PC-9 (cell line): Measurements from ENCODE around the gene ASTN2. TPM values are rescaled to one million over a fixed set of nuclear protein-coding genes. Genes with fewer than 3 reads are reported as not detected.

Source experiments
- BruUV-seq: library from RNA; stranded (reverse); fragments of 400-500 nt; replicated peaks from 2 replicates; lab custom pipeline; 2021; lab: Mats Ljungman, UMichigan
- CTCF ChIA-PET: fragments of 300-600 bp; sonication (Branson Sonifier 250); formaldehyde crosslinking; loops from one replicate; lab custom pipeline; 2022; ENCODE audit warnings: antibody characterized with exemption; lab: Charles Lee
- POLR2A ChIA-PET: fragments of 300-600 bp; sonication (Branson Sonifier 250); formaldehyde crosslinking; loops from one replicate; lab custom pipeline; 2022; ENCODE audit warnings: antibody characterized with exemption; ENCODE audit not compliant: unreplicated experiment; lab: Charles Lee
- DNase-seq, 2 experiments: peaks; one replicate each; pipeline versions ENCODE4 v3.0.0 to v3.0.0-alpha.2; 2015 to 2022; ENCODE audit warnings: mixed read lengths in 1 of 2
- H2AFZ ChIP-seq: fragments of 200-600 bp; sonication (generic); 2 replicates; pipeline ENCODE4 v1.8.1; 2017; ENCODE audit warnings: antibody characterized with exemption
- H3F3A ChIP-seq: fragments of 200-600 bp; sonication (generic); 2 replicates; pipeline ENCODE4 v1.8.1; 2017; ENCODE audit warnings: antibody characterized with exemption, mild to moderate bottlenecking, low read depth; ENCODE audit not compliant: insufficient read depth
- H3K27ac ChIP-seq: fragments of 200-600 bp; sonication (generic); 2 replicates; pipeline ENCODE4 v1.6.1; 2016; ENCODE audit warnings: mixed run types
- H3K27me3 ChIP-seq: fragments of 200-600 bp; sonication (generic); 2 replicates; pipeline ENCODE4 v1.6.1; 2016; ENCODE audit warnings: low read depth, mixed run types; ENCODE audit not compliant: insufficient read depth
- H3K36me3 ChIP-seq: fragments of 200-600 bp; sonication (generic); 2 replicates; pipeline ENCODE4 v1.6.1; 2016; ENCODE audit warnings: low read depth, mixed run types
- H3K4me1 ChIP-seq: fragments of 200-600 bp; sonication (generic); replicated peaks from 2 replicates; pipeline ENCODE4 v1.6.1; 2016; ENCODE audit warnings: mixed run types; ENCODE audit not compliant: insufficient read depth
- H3K4me2 ChIP-seq: fragments of 200-600 bp; sonication (generic); 2 replicates; pipeline ENCODE4 v1.6.1; 2017; ENCODE audit warnings: mixed run types
- H3K4me3 ChIP-seq: fragments of 200-600 bp; sonication (generic); 2 replicates; pipeline ENCODE4 v1.6.1; 2016; ENCODE audit warnings: mixed run types
- H3K79me2 ChIP-seq: fragments of 200-600 bp; sonication (generic); 2 replicates; pipeline ENCODE4 v1.6.1; 2017; ENCODE audit warnings: low read depth, mixed run types
- H3K9me2 ChIP-seq: fragments of 200-600 bp; sonication (generic); 2 replicates; pipeline ENCODE4 v1.8.1; 2017; ENCODE audit warnings: mild to moderate bottlenecking; ENCODE audit not compliant: insufficient read depth
- H3K9me3 ChIP-seq: fragments of 200-600 bp; sonication (generic); 2 replicates; pipeline ENCODE4 v1.8.1; 2016; ENCODE audit warnings: low read depth; ENCODE audit not compliant: insufficient read depth
- H4K20me1 ChIP-seq: fragments of 200-600 bp; sonication (generic); 2 replicates; pipeline ENCODE4 v1.8.1; 2017; ENCODE audit not compliant: insufficient read depth
- EZH2 ChIP-seq: fragments of 200-600 bp; sonication (generic); IDR thresholded peaks from 2 replicates; pipeline ENCODE4 v1.8.0; 2017; ENCODE audit warnings: antibody characterized with exemption, low read depth
- intact Hi-C: fragments of 100-400 bp; cut with micrococcal nuclease; formaldehyde crosslinking; loops from one replicate; pipeline ENCODE4 v1.10.0; 2022; ENCODE audit not compliant: unreplicated experiment
- total RNA-seq: library from RNA; stranded (reverse); gene quantifications from 2 replicates; pipeline ENCODE4 v1.2.3, GENCODE V29; 2021
- TF ChIP-seq, protein P1 (sequence below): fragments of 200-600 bp; sonication (generic); conservative IDR thresholded peaks from 2 replicates; pipeline ENCODE4 v1.6.1; 2017; ENCODE audit warnings: mixed run types, antibody characterized with exemption, mild to moderate bottlenecking, moderate library complexity

Gene ASTN2
- total RNA-seq, 1 experiment from 2014 or later: 6.2 TPM

DNA sequence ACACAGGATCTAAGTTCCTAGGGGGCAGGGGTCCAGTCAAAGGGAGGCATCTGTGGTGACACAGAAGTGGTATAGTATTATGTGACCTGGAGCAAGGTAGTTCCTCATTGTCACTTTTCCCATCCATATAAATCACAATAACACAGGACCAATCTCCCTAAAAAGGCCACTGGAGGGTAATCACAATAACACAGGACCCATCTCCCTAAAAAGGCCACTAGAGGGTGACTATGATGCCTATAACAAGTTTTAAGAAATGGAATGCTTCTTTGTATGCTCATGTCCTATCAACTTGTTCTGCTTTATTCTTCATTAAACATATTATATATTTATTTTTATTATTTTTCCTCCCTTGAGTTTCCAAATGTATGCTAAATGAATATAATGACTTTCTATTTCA, 254.6 kb downstream of the ASTN2 start:
- H3K27me3 ChIP-seq: 0 out of 2 replicates have a peak, but pooled peaks cover 3% of the 10 kb centered on the region
- TF ChIP-seq EZH2: no peak
- TF ChIP-seq, protein P1, sequence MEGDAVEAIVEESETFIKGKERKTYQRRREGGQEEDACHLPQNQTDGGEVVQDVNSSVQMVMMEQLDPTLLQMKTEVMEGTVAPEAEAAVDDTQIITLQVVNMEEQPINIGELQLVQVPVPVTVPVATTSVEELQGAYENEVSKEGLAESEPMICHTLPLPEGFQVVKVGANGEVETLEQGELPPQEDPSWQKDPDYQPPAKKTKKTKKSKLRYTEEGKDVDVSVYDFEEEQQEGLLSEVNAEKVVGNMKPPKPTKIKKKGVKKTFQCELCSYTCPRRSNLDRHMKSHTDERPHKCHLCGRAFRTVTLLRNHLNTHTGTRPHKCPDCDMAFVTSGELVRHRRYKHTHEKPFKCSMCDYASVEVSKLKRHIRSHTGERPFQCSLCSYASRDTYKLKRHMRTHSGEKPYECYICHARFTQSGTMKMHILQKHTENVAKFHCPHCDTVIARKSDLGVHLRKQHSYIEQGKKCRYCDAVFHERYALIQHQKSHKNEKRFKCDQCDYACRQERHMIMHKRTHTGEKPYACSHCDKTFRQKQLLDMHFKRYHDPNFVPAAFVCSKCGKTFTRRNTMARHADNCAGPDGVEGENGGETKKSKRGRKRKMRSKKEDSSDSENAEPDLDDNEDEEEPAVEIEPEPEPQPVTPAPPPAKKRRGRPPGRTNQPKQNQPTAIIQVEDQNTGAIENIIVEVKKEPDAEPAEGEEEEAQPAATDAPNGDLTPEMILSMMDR: peak; percentile 20; the same call in 1 of the 2 replicates
- intact Hi-C loops: no loop called here
- no peaks in the 10 kb centered on the region for H4K20me1 ChIP-seq
- H3K4me2 ChIP-seq: no peak overlapping the region
- no peaks in the 10 kb centered on the region for H3K36me3 ChIP-seq
- no peaks in the 10 kb centered on the region for H3K9me3 ChIP-seq
- H3K9me2 ChIP-seq: no peaks in the 10 kb centered on the region
- H3F3A ChIP-seq: no peaks in the 10 kb centered on the region
- H3K79me2 ChIP-seq: no peaks in the 10 kb centered on the region
- no peak overlapping the region for H2AFZ ChIP-seq
- no peak overlapping the region for H3K4me3 ChIP-seq
- BruUV-seq: no TSS peak
- no peak overlapping the region for H3K27ac ChIP-seq
- no peaks in the 10 kb centered on the region for H3K4me1 ChIP-seq
- ChIA-PET POLR2A (no interaction called here), CTCF (no interaction called here)
- DNase-seq: no peak

DNA sequence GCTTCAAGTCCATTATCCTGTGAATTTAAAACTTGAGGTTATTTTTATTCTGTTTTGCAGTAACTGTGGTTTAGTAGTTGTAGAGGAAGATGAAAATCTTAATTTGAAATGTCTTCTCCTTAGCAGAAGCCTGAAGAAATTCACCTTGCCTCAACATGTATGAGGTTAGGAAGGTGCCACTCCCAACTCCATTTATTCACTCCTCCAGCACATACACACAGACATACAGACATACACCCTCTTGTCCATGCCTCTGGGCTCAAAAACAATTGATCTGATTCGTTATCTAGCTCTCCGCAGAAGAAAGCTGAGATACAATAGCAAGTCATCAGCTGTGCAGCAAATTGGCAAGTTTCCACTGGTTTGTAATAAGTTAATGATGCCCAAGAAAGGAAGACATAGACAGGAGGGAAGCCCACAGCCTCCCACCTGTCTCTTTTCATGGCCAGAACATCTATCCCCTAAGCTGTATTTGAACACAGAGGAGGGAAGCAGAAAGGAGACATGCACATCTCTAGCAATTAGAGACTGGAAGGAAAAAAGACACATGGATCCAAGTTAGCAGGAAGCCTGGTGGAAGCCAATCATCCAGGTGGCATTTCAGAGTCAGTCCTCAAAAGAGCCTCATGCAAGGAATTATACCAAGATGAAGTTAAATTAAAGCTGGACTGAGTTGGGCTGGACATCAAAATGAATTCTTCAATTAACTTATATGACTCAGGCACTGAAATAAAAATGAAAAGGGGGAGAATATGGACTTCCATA, 257.9 kb downstream of the ASTN2 start:
- H3K27ac ChIP-seq: no peak overlapping the region
- TF ChIP-seq, protein P1: no peak
- TF ChIP-seq EZH2: no peak
- H3F3A ChIP-seq: no peaks in the 10 kb centered on the region
- H2AFZ ChIP-seq: no peak overlapping the region
- no peaks in the 10 kb centered on the region for H4K20me1 ChIP-seq
- DNase-seq: no peak
- H3K9me2 ChIP-seq: no peaks in the 10 kb centered on the region
- no peak overlapping the region for H3K4me2 ChIP-seq
- no peaks in the 10 kb centered on the region for H3K79me2 ChIP-seq
- no TSS peak for BruUV-seq
- intact Hi-C loops: loop anchor here (5.0 kb wide), 1 partner anchor 80 kb away; no protein-coding TSS in a partner anchor
- no peaks in the 10 kb centered on the region for H3K27me3 ChIP-seq
- CTCF ChIA-PET: no interaction called here
- H3K9me3 ChIP-seq: no peaks in the 10 kb centered on the region
- H3K4me1 ChIP-seq: no peaks in the 10 kb centered on the region
- no peak overlapping the region for H3K4me3 ChIP-seq
- POLR2A ChIA-PET: no interaction called here
- no peaks in the 10 kb centered on the region for H3K36me3 ChIP-seq

DNA sequence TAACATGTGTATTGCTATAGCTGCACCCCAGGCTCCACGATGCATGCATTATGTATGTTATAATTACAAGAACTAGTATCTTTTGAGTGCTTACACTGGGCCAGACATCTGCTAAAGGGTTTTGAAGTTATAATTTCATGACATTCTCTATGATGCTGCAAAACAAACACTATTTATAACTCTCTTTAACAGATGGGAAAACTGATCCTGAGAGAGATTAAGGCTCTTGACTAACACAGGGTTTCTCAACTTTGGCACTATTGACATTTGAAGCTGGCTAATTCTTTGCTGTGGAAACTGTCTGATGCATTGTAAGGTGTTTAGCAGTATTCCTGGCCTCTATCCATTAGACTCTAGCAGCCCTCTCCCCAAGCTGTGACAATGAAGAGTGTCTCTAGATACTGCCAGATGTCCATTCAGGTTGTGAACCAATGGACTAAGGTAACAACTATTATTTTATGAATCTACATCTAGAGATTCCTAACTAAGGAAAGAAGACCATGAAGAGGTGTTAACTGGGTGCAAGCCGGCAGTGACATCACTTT, 258.6 kb downstream of the ASTN2 start:
- H3K79me2 ChIP-seq: no peaks in the 10 kb centered on the region
- H3K4me2 ChIP-seq: no peak overlapping the region
- no peaks in the 10 kb centered on the region for H3K4me1 ChIP-seq
- ChIA-PET CTCF (no interaction called here), POLR2A (no interaction called here)
- H3K9me3 ChIP-seq: no peaks in the 10 kb centered on the region
- no peak overlapping the region for H3K4me3 ChIP-seq
- H3K36me3 ChIP-seq: no peaks in the 10 kb centered on the region
- DNase-seq: no peak
- H3F3A ChIP-seq: no peaks in the 10 kb centered on the region
- H3K27me3 ChIP-seq: no peaks in the 10 kb centered on the region
- H2AFZ ChIP-seq: no peak overlapping the region
- H4K20me1 ChIP-seq: no peaks in the 10 kb centered on the region
- no peaks in the 10 kb centered on the region for H3K9me2 ChIP-seq
- TF ChIP-seq, protein P1: no peak
- no peak for TF ChIP-seq EZH2
- BruUV-seq: no TSS peak
- intact Hi-C loops: loop anchor here (5.0 kb wide), 1 partner anchor 79 kb away; no protein-coding TSS in a partner anchor
- no peak overlapping the region for H3K27ac ChIP-seq
